ENCODE data around the gene ZNF236.

ZNF236 gene

GRCh38 chr18:76979111-76979751 is 156.9 kb downstream of the ZNF236 start:
- TF ChIP-seq, protein P1, sequence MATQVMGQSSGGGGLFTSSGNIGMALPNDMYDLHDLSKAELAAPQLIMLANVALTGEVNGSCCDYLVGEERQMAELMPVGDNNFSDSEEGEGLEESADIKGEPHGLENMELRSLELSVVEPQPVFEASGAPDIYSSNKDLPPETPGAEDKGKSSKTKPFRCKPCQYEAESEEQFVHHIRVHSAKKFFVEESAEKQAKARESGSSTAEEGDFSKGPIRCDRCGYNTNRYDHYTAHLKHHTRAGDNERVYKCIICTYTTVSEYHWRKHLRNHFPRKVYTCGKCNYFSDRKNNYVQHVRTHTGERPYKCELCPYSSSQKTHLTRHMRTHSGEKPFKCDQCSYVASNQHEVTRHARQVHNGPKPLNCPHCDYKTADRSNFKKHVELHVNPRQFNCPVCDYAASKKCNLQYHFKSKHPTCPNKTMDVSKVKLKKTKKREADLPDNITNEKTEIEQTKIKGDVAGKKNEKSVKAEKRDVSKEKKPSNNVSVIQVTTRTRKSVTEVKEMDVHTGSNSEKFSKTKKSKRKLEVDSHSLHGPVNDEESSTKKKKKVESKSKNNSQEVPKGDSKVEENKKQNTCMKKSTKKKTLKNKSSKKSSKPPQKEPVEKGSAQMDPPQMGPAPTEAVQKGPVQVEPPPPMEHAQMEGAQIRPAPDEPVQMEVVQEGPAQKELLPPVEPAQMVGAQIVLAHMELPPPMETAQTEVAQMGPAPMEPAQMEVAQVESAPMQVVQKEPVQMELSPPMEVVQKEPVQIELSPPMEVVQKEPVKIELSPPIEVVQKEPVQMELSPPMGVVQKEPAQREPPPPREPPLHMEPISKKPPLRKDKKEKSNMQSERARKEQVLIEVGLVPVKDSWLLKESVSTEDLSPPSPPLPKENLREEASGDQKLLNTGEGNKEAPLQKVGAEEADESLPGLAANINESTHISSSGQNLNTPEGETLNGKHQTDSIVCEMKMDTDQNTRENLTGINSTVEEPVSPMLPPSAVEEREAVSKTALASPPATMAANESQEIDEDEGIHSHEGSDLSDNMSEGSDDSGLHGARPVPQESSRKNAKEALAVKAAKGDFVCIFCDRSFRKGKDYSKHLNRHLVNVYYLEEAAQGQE (IDR thresholded peaks at IDR 0.05; ENCODE audit: insufficient read depth in 1 of 2, low read depth in 2 of 2, low read length in 2 of 2), result no peak
- TF ChIP-seq POLR2AphosphoS5 (IDR thresholded peaks at IDR 0.05; ENCODE audit: low read depth, low read length), result no peak
- no peak for TF ChIP-seq SIN3A (IDR thresholded peaks at IDR 0.05; ENCODE audit: borderline replicate concordance, insufficient read depth, low read length)
- TF ChIP-seq FOXP2 (optimal IDR thresholded peaks at IDR 0.05; ENCODE audit: borderline replicate concordance, extremely low read depth, extremely low read length, insufficient read depth), result no peak
- TF ChIP-seq TAF1 (IDR thresholded peaks at IDR 0.05; ENCODE audit: borderline replicate concordance, insufficient read depth, low read length), result no peak

DNA sequence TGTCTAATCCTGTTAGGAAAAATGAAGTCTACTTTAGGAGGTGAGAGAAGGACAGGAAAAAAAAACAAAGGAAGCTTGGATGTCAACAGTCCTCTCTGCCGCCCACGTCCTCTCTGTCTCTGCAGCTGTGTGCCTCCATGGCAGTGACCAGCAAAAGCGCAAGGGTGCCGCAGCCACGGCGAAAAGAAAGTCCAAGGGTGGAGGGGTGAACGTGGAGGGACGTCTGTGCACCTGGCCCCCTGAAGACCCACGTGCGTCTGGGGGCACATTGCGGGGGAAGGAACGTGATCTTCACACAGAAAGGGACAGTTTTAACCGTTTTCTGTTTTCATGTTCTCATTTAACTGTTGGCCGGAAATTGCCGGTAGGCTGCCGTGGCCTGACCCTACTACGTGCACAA is 157.5 kb downstream of the ZNF236 start:
- TF ChIP-seq SIN3A (IDR thresholded peaks at IDR 0.05; ENCODE audit: borderline replicate concordance, insufficient read depth, low read length) (no peak), POLR2AphosphoS5 (IDR thresholded peaks at IDR 0.05; ENCODE audit: low read depth, low read length) (no peak)

DNA sequence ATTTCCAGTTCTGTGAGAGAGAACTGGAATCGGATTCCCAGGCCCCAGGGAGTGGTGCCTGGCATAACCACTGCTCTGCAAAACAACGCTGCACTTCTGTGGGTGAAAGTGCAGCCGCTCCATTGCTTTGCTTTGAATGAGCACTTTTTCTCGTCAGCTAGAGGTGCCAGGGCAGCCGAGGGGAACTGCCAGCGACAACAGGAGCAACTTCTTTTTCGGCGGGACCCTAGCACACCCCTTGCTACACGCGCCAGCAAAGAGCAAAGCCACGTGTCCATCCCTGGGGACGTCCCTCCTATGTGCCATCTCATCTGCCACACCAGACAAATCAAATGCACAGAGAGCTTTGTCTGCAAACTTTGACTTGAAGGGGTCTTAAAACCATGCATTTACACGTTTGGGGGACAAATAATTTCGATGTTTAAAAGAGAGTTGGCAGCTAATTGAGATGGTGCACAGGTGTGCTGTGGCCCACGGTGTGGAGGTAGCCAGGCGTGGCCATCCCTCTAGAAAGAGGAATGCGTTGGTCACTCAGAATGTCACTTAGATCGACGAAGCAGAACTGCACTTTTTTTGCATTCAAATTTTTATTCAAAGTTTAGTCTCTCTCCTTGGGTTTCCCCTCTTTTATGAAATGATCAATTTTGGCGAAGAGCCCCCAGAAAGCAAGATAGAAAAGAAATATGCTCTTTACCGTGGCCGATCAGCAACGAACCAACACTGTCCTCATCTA is 158.5 kb downstream of the ZNF236 start:
- no peak for TF ChIP-seq POLR2AphosphoS5 (IDR thresholded peaks at IDR 0.05; ENCODE audit: low read depth, low read length)
- TF ChIP-seq, protein P1 (IDR thresholded peaks at IDR 0.05; ENCODE audit: insufficient read depth in 1 of 2, low read depth in 2 of 2, low read length in 2 of 2), result no peak
- TF ChIP-seq SIN3A (IDR thresholded peaks at IDR 0.05; ENCODE audit: borderline replicate concordance, insufficient read depth, low read length), result no peak
- TF ChIP-seq TAF1 (IDR thresholded peaks at IDR 0.05; ENCODE audit: borderline replicate concordance, insufficient read depth, low read length), result no peak
- no peak for TF ChIP-seq FOXP2 (optimal IDR thresholded peaks at IDR 0.05; ENCODE audit: borderline replicate concordance, extremely low read depth, extremely low read length, insufficient read depth)

- TF ChIP-seq POLR2AphosphoS5 (IDR thresholded peaks at IDR 0.05; ENCODE audit: low read depth, low read length) (no peak), SIN3A (IDR thresholded peaks at IDR 0.05; ENCODE audit: borderline replicate concordance, insufficient read depth, low read length) (no peak), TAF1 (IDR thresholded peaks at IDR 0.05; ENCODE audit: borderline replicate concordance, insufficient read depth, low read length) (no peak), FOXP2 (optimal IDR thresholded peaks at IDR 0.05; ENCODE audit: borderline replicate concordance, extremely low read depth, extremely low read length, insufficient read depth) (no peak)
- TF ChIP-seq, protein P1 (IDR thresholded peaks at IDR 0.05; ENCODE audit: insufficient read depth in 1 of 2, low read depth in 2 of 2, low read length in 2 of 2), result no peak
These were observed 159.1 kb downstream of the ZNF236 start for GRCh38 chr18:76981396-76981968.

DNA sequence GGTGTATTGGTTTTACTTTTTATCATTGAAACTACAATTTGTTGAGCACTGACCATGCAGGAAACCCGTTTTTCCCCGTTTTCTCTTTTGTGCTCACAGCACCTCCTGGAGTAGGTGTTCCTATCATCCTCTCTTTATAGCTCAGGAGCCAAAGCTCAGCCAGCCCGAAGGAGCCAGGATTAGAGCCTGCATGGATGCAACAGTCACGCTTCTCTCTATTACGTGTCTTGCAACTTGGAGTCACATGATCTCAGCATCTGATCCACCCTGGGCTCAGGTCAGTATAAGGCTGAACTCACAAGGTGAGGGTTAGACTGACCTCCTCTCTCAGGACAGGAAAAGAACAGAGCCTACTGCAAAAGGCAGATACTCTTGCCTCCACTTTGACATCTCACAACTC is 159.7 kb downstream of the ZNF236 start:
- no peak for TF ChIP-seq FOXP2 (optimal IDR thresholded peaks at IDR 0.05; ENCODE audit: borderline replicate concordance, extremely low read depth, extremely low read length, insufficient read depth)
- TF ChIP-seq SIN3A (IDR thresholded peaks at IDR 0.05; ENCODE audit: borderline replicate concordance, insufficient read depth, low read length), result no peak
